WTC11 (cell line): ENCODE results near the gene HAUS5. TPM values are rescaled to one million over a fixed set of nuclear protein-coding genes. Genes with fewer than 3 reads are reported as not detected.
A peak's percentile ranks its signal among the peaks of the same experiment; 100 is the strongest.

ENCODE experiments used
- ATAC-seq: fragments of 200-7000 bp; cut with Tn5 transposase; 2 replicates; pipeline ENCODE4 v1.10.0; 2021; ENCODE audit warnings: mild to moderate bottlenecking, moderate library complexity
- CTCF ChIA-PET: fragments of 300-600 bp; sonication (Branson Sonifier 250); formaldehyde crosslinking; loops from one replicate; lab custom pipeline; 2021; ENCODE audit warnings: antibody characterized with exemption; lab: Charles Lee
- POLR2A ChIA-PET: fragments of 350-600 bp; sonication (Branson Sonifier 250); formaldehyde crosslinking; loops from one replicate; lab custom pipeline; 2021; ENCODE audit warnings: antibody characterized with exemption; lab: Charles Lee
- DNase-seq: peaks from one replicate; pipeline ENCODE4 v3.0.0; 2021; ENCODE audit warnings: low spot score
- H3K27ac Mint-ChIP-seq: 2 replicates; pipeline ENCODE4 v1.8.0; 2021; ENCODE audit warnings: mixed read lengths
- H3K27me3 Mint-ChIP-seq: 2 replicates; pipeline ENCODE4 v1.8.0; 2021; ENCODE audit warnings: low read depth, mild to moderate bottlenecking, moderate library complexity, mixed read lengths
- H3K36me3 Mint-ChIP-seq: 2 replicates; pipeline ENCODE4 v1.8.0; 2021; ENCODE audit warnings: mixed read lengths
- H3K4me1 Mint-ChIP-seq: 2 replicates; pipeline ENCODE4 v1.8.0; 2022; ENCODE audit warnings: mixed read lengths
- H3K4me3 Mint-ChIP-seq: 2 replicates; pipeline ENCODE4 v1.8.0; 2021; ENCODE audit warnings: mild to moderate bottlenecking, moderate library complexity, mixed read lengths
- H3K9me3 Mint-ChIP-seq: 2 replicates; pipeline ENCODE4 v1.8.0; 2021; ENCODE audit warnings: mixed read lengths
- CBFB ChIP-seq: sonication (generic); formaldehyde crosslinking; IDR thresholded peaks from 2 replicates; pipeline ENCODE4 v1.8.1; 2022; ENCODE audit warnings: mild to moderate bottlenecking, low read depth, missing genetic modification reagents
- GRHL2 ChIP-seq: fragments of 250-450 bp; sonication (Bioruptor Pico); IDR thresholded peaks from 2 replicates; pipeline ENCODE4 v1.8.0; 2022; ENCODE audit warnings: mild to moderate bottlenecking, moderate library complexity; ENCODE audit not compliant: insufficient replicate concordance, severe bottlenecking
- JUN ChIP-seq: sonication (generic); formaldehyde crosslinking; IDR thresholded peaks from 2 replicates; pipeline ENCODE4 v1.8.0; 2023; ENCODE audit warnings: mild to moderate bottlenecking, missing genetic modification reagents
- NR1H2 ChIP-seq: sonication (generic); formaldehyde crosslinking; IDR thresholded peaks from 2 replicates; pipeline ENCODE4 v1.9.0; 2021; ENCODE audit warnings: mild to moderate bottlenecking, moderate library complexity, missing genetic modification reagents
- TEAD4 ChIP-seq: sonication (generic); formaldehyde crosslinking; IDR thresholded peaks from 2 replicates; pipeline ENCODE4 v1.8.0; 2022; ENCODE audit warnings: mild to moderate bottlenecking, missing genetic modification reagents
- TP53 ChIP-seq: sonication (generic); formaldehyde crosslinking; IDR thresholded peaks from 2 replicates; pipeline ENCODE4 v1.8.1; 2023; ENCODE audit warnings: mild to moderate bottlenecking, missing genetic modification reagents
- ZBTB43 ChIP-seq: sonication (generic); formaldehyde crosslinking; IDR thresholded peaks from 2 replicates; pipeline ENCODE4 v1.8.1; 2023; ENCODE audit warnings: mild to moderate bottlenecking, missing genetic modification reagents
- ZNF263 ChIP-seq: sonication (generic); formaldehyde crosslinking; IDR thresholded peaks from 2 replicates; pipeline ENCODE4 v1.8.1; 2022; ENCODE audit warnings: low read depth, mild to moderate bottlenecking, moderate library complexity, missing genetic modification reagents
- ZNF281 ChIP-seq: sonication (generic); formaldehyde crosslinking; IDR thresholded peaks from 2 replicates; pipeline ENCODE4 v1.8.0; 2023; ENCODE audit warnings: mild to moderate bottlenecking, missing genetic modification reagents
- ZNF416 ChIP-seq: fragments of 250-450 bp; sonication (Bioruptor Pico); IDR thresholded peaks from 2 replicates; pipeline ENCODE4 v1.9.0; 2021; ENCODE audit warnings: mild to moderate bottlenecking, inconsistent platforms
- ZNF423 ChIP-seq: fragments of 250-450 bp; sonication (Bioruptor Pico); IDR thresholded peaks from 2 replicates; pipeline ENCODE4 v2.1.2; 2022; ENCODE audit warnings: mild to moderate bottlenecking, moderate library complexity
- total RNA-seq: library from RNA; stranded (reverse); gene quantifications from 3 replicates; pipeline ENCODE4 v1.2.3, GENCODE V29; 2021
- TF ChIP-seq, protein P1 (sequence below): sonication (generic); formaldehyde crosslinking; IDR thresholded peaks from 2 replicates; pipeline ENCODE4 v1.8.0; 2022; ENCODE audit warnings: mild to moderate bottlenecking, missing genetic modification reagents
- TF ChIP-seq, protein P2 (sequence below): fragments of 250-450 bp; sonication (Bioruptor Pico); IDR thresholded peaks from 2 replicates; pipeline ENCODE4 v1.9.0; 2021; ENCODE audit warnings: mild to moderate bottlenecking, borderline replicate concordance
- TF ChIP-seq, protein P3 (sequence below): sonication (generic); formaldehyde crosslinking; IDR thresholded peaks from 2 replicates; pipeline ENCODE4 v1.8.0; 2022; ENCODE audit warnings: mild to moderate bottlenecking, missing genetic modification reagents

HAUS5 gene
- total RNA-seq, 1 experiment from 2014 or later: 25.4 TPM

- H3K27me3 Mint-ChIP-seq: peaks cover 48% of the 10 kb centered on the region
- peak overlapping the region; percentile 96 for H3K27ac Mint-ChIP-seq
- TF ChIP-seq NR1H2 (CRISPR knock-in tag) (no peak), ZNF416 (CRISPR knock-in tag) (no peak), JUN (CRISPR knock-in tag) (no peak), ZNF263 (peak; percentile 82), GRHL2 (CRISPR knock-in tag) (no peak), TP53 (CRISPR knock-in tag) (peak; percentile 39; the same call in 1 of the 2 replicates), ZNF281 (no peak), ZBTB43 (no peak), CBFB (CRISPR knock-in tag) (no peak), TEAD4 (CRISPR knock-in tag) (no peak), ZNF423 (CRISPR knock-in tag) (no peak)
- TF ChIP-seq, protein P1, sequence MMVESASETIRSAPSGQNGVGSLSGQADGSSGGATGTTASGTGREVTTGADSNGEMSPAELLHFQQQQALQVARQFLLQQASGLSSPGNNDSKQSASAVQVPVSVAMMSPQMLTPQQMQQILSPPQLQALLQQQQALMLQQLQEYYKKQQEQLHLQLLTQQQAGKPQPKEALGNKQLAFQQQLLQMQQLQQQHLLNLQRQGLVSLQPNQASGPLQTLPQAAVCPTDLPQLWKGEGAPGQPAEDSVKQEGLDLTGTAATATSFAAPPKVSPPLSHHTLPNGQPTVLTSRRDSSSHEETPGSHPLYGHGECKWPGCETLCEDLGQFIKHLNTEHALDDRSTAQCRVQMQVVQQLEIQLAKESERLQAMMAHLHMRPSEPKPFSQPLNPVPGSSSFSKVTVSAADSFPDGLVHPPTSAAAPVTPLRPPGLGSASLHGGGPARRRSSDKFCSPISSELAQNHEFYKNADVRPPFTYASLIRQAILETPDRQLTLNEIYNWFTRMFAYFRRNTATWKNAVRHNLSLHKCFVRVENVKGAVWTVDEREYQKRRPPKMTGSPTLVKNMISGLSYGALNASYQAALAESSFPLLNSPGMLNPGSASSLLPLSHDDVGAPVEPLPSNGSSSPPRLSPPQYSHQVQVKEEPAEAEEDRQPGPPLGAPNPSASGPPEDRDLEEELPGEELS: no peak
- TF ChIP-seq, protein P2, sequence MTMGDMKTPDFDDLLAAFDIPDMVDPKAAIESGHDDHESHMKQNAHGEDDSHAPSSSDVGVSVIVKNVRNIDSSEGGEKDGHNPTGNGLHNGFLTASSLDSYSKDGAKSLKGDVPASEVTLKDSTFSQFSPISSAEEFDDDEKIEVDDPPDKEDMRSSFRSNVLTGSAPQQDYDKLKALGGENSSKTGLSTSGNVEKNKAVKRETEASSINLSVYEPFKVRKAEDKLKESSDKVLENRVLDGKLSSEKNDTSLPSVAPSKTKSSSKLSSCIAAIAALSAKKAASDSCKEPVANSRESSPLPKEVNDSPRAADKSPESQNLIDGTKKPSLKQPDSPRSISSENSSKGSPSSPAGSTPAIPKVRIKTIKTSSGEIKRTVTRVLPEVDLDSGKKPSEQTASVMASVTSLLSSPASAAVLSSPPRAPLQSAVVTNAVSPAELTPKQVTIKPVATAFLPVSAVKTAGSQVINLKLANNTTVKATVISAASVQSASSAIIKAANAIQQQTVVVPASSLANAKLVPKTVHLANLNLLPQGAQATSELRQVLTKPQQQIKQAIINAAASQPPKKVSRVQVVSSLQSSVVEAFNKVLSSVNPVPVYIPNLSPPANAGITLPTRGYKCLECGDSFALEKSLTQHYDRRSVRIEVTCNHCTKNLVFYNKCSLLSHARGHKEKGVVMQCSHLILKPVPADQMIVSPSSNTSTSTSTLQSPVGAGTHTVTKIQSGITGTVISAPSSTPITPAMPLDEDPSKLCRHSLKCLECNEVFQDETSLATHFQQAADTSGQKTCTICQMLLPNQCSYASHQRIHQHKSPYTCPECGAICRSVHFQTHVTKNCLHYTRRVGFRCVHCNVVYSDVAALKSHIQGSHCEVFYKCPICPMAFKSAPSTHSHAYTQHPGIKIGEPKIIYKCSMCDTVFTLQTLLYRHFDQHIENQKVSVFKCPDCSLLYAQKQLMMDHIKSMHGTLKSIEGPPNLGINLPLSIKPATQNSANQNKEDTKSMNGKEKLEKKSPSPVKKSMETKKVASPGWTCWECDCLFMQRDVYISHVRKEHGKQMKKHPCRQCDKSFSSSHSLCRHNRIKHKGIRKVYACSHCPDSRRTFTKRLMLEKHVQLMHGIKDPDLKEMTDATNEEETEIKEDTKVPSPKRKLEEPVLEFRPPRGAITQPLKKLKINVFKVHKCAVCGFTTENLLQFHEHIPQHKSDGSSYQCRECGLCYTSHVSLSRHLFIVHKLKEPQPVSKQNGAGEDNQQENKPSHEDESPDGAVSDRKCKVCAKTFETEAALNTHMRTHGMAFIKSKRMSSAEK (CRISPR knock-in tag): no peak
- TF ChIP-seq, protein P3, sequence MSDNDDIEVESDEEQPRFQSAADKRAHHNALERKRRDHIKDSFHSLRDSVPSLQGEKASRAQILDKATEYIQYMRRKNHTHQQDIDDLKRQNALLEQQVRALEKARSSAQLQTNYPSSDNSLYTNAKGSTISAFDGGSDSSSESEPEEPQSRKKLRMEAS (CRISPR knock-in tag): 0 out of 2 replicates have a peak, but pooled peaks have one; percentile 52
- TF ChIP-seq, all 79 proteins: peak for 3
- DNase-seq (peak; percentile 69), ATAC-seq (peak; percentile 92)
- POLR2A ChIA-PET: interaction anchor here (0.9 to 1.0 kb wide), 2 partner anchors 29 kb away, joined by 3 to 5 read pairs; no protein-coding TSS in a partner anchor
- no peaks in the 10 kb centered on the region for H3K36me3 Mint-ChIP-seq
- H3K9me3 Mint-ChIP-seq: no peaks in the 10 kb centered on the region
- H3K4me3 Mint-ChIP-seq: peak overlapping the region; percentile 84
- H3K4me1 Mint-ChIP-seq: peaks cover 12% of the 10 kb centered on the region; the same call in 1 of the 2 replicates
- CTCF ChIA-PET: interaction anchor here (0.5 to 1.8 kb wide), 15 partner anchors 8 to 320 kb away, joined by 3 to 16 read pairs (median 4); no protein-coding TSS in a partner anchor
These were observed 60.7 kb downstream of the HAUS5 start for GRCh38 chr19:35673121-35673804.

Other genes starting within 250 kb of the HAUS5 start
- not detected in 3 replicates for gene GPR42, start 241.7 kb upstream of the HAUS5 start, total RNA-seq
- not detected in 3 replicates for gene FFAR2, start 164.5 kb upstream of the HAUS5 start, total RNA-seq
- gene KRTDAP, start 122.3 kb upstream of the HAUS5 start, total RNA-seq: 1.3 to 3.2 TPM (median 1.7 TPM) in 3 replicates
- 284 to 302 TPM (median 285 TPM) in 3 replicates for gene DMKN, start 99.1 kb upstream of the HAUS5 start, total RNA-seq
- 0.15 to 0.39 TPM in 2 of 3 replicates, not detected in the other for gene SBSN, start 84.4 kb upstream of the HAUS5 start, total RNA-seq
- 0.20 to 0.30 TPM in 2 of 3 replicates, not detected in the other for gene GAPDHS, start 79.3 kb upstream of the HAUS5 start, total RNA-seq
- 132 to 135 TPM (median 132 TPM) in 3 replicates for gene TMEM147, start 67.1 kb upstream of the HAUS5 start, total RNA-seq
- 0.59 to 1.2 TPM (median 1.1 TPM) in 3 replicates for gene ATP4A, start 49.1 kb upstream of the HAUS5 start, total RNA-seq
- gene PMIS2, start 26.6 kb upstream of the HAUS5 start, total RNA-seq: not detected in 3 replicates
- gene RBM42, start 16.3 kb downstream of the HAUS5 start, total RNA-seq: 84.7 to 94.9 TPM (median 88.6 TPM) in 3 replicates
- gene ETV2, start 29.0 kb downstream of the HAUS5 start, total RNA-seq: 1.4 to 1.9 TPM (median 1.7 TPM) in 3 replicates
- 523 to 536 TPM (median 526 TPM) in 3 replicates for gene COX6B1, start 35.6 kb downstream of the HAUS5 start, total RNA-seq
- gene UPK1A, start 53.8 kb downstream of the HAUS5 start, total RNA-seq: 1.6 to 3.0 TPM (median 2.7 TPM) in 3 replicates
- gene ZBTB32, start 91.8 kb downstream of the HAUS5 start, total RNA-seq: 0.11 to 0.34 TPM (median 0.18 TPM) in 3 replicates
- gene KMT2B, start 105.3 kb downstream of the HAUS5 start, total RNA-seq: 53.6 to 66.6 TPM (median 58.1 TPM) in 3 replicates
- 9.9 to 12.7 TPM (median 12.3 TPM) in 3 replicates for gene IGFLR1, start 129.7 kb downstream of the HAUS5 start, total RNA-seq
- gene U2AF1L4, start 132.7 kb downstream of the HAUS5 start, total RNA-seq: 19.7 to 20.9 TPM (median 20.8 TPM) in 3 replicates
- 80.3 to 85.3 TPM (median 84.0 TPM) in 3 replicates for gene PSENEN, start 132.9 kb downstream of the HAUS5 start, total RNA-seq
- gene LIN37, start 135.8 kb downstream of the HAUS5 start, total RNA-seq: 4.7 to 6.4 TPM (median 5.6 TPM) in 3 replicates
- gene HSPB6, start 144.3 kb downstream of the HAUS5 start, total RNA-seq: 1.4 to 2.5 TPM (median 1.7 TPM) in 3 replicates
- gene PROSER3, start 145.4 kb downstream of the HAUS5 start, total RNA-seq: 32.9 to 36.7 TPM (median 36.2 TPM) in 3 replicates
- 36.8 to 43.9 TPM (median 39.8 TPM) in 3 replicates for gene ARHGAP33, start 162.8 kb downstream of the HAUS5 start, total RNA-seq
- gene PRODH2, start 200.1 kb downstream of the HAUS5 start, total RNA-seq: 0.14 TPM in 1 of 3 replicates, not detected in the others
- 0.61 to 1.7 TPM (median 1.7 TPM) in 3 replicates for gene NPHS1, start 239.8 kb downstream of the HAUS5 start, total RNA-seq
- 4.7 to 5.3 TPM (median 4.9 TPM) in 3 replicates for gene KIRREL2, start 244.2 kb downstream of the HAUS5 start, total RNA-seq